AG04449 (cell line): ENCODE data around the gene DUSP16.

ENCODE experiments used
- CTCF ChIA-PET: fragments of 350-600 bp; formaldehyde crosslinking; extraction: SDS; loops from one replicate; lab custom pipeline; 2021; ENCODE audit warnings: antibody characterized with exemption; lab: Yijun Ruan, JAX
- POLR2A ChIA-PET: fragments of 400-600, 350-600 bp; formaldehyde crosslinking; extraction: SDS; loops from one replicate; lab custom pipeline; 2020; ENCODE audit warnings: antibody characterized with exemption, inconsistent platforms; lab: Yijun Ruan, JAX
- DNase-seq: peaks from one replicate; pipeline ENCODE4 v3.0.0-alpha.2; 2010; ENCODE audit warnings: low read depth, low spot score
- H3K4me3 ChIP-seq: 2 replicates; pipeline ENCODE4 v1.5.1; 2011; ENCODE audit warnings: low read depth, mild to moderate bottlenecking, control low read depth, low read length
- CTCF ChIP-seq: IDR thresholded peaks from one replicate; pipeline ENCODE4 v1.5.1; 2011; ENCODE audit warnings: mild to moderate bottlenecking, moderate library complexity, low read length, control low read depth, inconsistent platforms; ENCODE audit not compliant: insufficient read depth; ENCODE audit errors: missing control alignments

The DUSP16 gene

GRCh38 chr12:12521044-12521485, 41.6 kb downstream of the DUSP16 start:
- no peak for DNase-seq
- POLR2A ChIA-PET, result no interaction called here
- no peak for TF ChIP-seq CTCF
- no peak overlapping the region for H3K4me3 ChIP-seq
- CTCF ChIA-PET, result interaction anchor here (1.0 kb wide), 1 partner anchor 43 kb away, joined by 3 read pairs; no protein-coding TSS in a partner anchor

- POLR2A ChIA-PET, result no interaction called here
These were observed 42.4 kb downstream of the DUSP16 start for GRCh38 chr12:12520273-12520672.

GRCh38 chr12:12519354-12519998, 43.2 kb downstream of the DUSP16 start:
- CTCF ChIA-PET, result interaction anchor here (0.9 to 1.5 kb wide), 3 partner anchors 15 to 143 kb away, joined by 3 to 5 read pairs (median 4); no protein-coding TSS in a partner anchor
- no peak for TF ChIP-seq CTCF
- H3K4me3 ChIP-seq, result no peak overlapping the region
- POLR2A ChIA-PET, result no interaction called here
- no peak for DNase-seq

More at GRCh38 chr12:12520273-12520672, 42.4 kb downstream of the DUSP16 start:
- H3K4me3 ChIP-seq, result no peak overlapping the region
- DNase-seq, result no peak
- CTCF ChIA-PET, result interaction anchor here (0.9 to 1.0 kb wide), 2 partner anchors 42 to 122 kb away, joined by 3 to 4 read pairs; no protein-coding TSS in a partner anchor
- TF ChIP-seq CTCF, result no peak

GRCh38 chr12:12518919-12519318, 43.7 kb downstream of the DUSP16 start:
- DNase-seq, result no peak
- POLR2A ChIA-PET, result no interaction called here
- H3K4me3 ChIP-seq, result no peak overlapping the region
- TF ChIP-seq CTCF, result no peak
- CTCF ChIA-PET, result interaction anchor here (1.0 to 1.5 kb wide), 2 partner anchors 15 to 142 kb away, joined by 3 to 5 read pairs; no protein-coding TSS in a partner anchor

- CTCF ChIA-PET, result interaction anchor here (1.0 to 1.5 kb wide), 2 partner anchors 16 to 142 kb away, joined by 3 to 5 read pairs; no protein-coding TSS in a partner anchor
- TF ChIP-seq CTCF, result no peak
- H3K4me3 ChIP-seq, result no peak overlapping the region
- POLR2A ChIA-PET, result no interaction called here
- no peak for DNase-seq
These were observed 44.2 kb downstream of the DUSP16 start for GRCh38 chr12:12518464-12518845.

GRCh38 chr12:12513416-12514006, 49.2 kb downstream of the DUSP16 start:
- POLR2A ChIA-PET, result no interaction called here
- no peak for TF ChIP-seq CTCF
- CTCF ChIA-PET, result no interaction called here

More at GRCh38 chr12:12513416-12514006, 49.2 kb downstream of the DUSP16 start:
- DNase-seq, result no peak
- no peak overlapping the region for H3K4me3 ChIP-seq
